ENCODE results near the gene MGST2. TPM values are rescaled to one million over a fixed set of nuclear protein-coding genes. Genes with fewer than 3 reads are reported as not detected.
A peak's percentile ranks its signal among the peaks of the same experiment; 100 is the strongest.

Gene MGST2
- total and polyA plus RNA-seq, 2 donors from 2014 or later = 62.8 to 168 TPM

DNA sequence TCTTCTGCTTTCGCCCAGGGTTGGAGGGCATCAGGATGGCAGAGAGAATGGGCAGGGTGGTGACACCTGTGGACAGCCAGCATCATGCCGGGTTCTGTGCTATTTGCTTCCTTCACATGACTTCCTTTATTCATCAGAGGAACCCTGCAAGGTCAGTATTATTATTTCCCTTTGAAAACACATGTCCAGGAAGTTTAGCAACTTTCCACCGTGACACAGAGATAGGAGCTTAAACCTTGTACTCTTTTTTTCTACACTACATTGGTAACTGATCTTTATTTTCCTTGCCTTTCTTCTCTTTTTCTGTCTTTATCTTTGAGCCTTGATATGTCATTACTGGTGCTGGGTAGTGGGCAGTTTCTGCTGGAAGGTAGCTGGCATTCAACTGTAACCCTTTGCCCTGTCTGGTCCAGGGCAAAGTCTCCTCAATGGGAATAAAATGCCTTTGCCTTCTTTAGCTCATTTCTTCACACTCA lies 5.0 kb upstream of the MGST2 start:
- Histone ChIP-seq H3K4me1 (ENCODE audit: control insufficient read depth in 2 of 3, insufficient read depth in 2 of 3, low read depth in 1 of 3, low read length in 3 of 3) (peaks cover 0 to 7% (median 4%) of the 10 kb centered on the region in 3 donors), H3K27ac (ENCODE audit: low read depth in 2 of 2, low read length in 2 of 2) (peak overlapping the region; percentile 37 to 65), H3K9me3 (ENCODE audit: control insufficient read depth in 2 of 3, insufficient read depth in 1 of 3, low read length in 3 of 3) (no peaks in the 10 kb centered on the region), H3K4me3 (ENCODE audit: low read length in 3 of 3) (no peak overlapping the region), H3K27me3 (ENCODE audit: control insufficient read depth, insufficient read depth, low read length) (no peaks in the 10 kb centered on the region), H3K9ac (ENCODE audit: low read length in 3 of 3) (no peak overlapping the region), H3K36me3 (ENCODE audit: control insufficient read depth in 2 of 3, insufficient read depth in 3 of 3, low read length in 3 of 3) (no peaks in the 10 kb centered on the region)
- FAIRE-seq (no peak), DNase-seq (peak in 1 of 5 donors; percentile 22)
- intact Hi-C loops (cut with DNase I) = no loop called here
- TF ChIP-seq, protein P1, sequence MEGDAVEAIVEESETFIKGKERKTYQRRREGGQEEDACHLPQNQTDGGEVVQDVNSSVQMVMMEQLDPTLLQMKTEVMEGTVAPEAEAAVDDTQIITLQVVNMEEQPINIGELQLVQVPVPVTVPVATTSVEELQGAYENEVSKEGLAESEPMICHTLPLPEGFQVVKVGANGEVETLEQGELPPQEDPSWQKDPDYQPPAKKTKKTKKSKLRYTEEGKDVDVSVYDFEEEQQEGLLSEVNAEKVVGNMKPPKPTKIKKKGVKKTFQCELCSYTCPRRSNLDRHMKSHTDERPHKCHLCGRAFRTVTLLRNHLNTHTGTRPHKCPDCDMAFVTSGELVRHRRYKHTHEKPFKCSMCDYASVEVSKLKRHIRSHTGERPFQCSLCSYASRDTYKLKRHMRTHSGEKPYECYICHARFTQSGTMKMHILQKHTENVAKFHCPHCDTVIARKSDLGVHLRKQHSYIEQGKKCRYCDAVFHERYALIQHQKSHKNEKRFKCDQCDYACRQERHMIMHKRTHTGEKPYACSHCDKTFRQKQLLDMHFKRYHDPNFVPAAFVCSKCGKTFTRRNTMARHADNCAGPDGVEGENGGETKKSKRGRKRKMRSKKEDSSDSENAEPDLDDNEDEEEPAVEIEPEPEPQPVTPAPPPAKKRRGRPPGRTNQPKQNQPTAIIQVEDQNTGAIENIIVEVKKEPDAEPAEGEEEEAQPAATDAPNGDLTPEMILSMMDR (IDR thresholded peaks at IDR 0.05; ENCODE audit: borderline replicate concordance, extremely low read depth, insufficient read depth) = no peak

DNA sequence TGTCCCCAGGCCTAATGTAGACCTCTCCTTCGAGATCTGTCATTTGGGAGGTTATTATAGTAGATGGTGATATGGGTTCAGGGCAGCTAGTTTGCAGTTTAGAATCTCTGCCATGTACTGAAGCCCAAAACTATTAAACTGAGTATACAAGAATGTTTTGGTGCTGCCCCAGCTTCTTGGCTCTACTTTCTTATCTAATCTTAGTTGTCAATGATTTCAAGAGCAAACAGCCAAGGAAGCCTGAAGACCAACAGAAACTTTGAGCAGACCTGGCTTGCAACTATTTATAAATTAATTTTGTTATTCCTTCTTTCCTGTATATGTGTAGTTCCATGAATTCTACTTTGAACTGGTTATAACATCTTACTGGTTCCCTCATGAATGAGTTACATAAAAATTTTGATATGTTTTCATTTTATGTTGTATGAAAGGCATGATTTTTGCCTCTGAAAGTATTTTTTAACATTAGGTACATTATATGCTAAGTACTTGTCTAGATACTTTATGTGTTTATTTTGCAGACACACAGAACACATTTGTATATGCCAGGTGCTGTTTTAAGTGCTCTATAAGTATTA lies 2.0 kb upstream of the MGST2 start:
- H3K4me3 ChIP-seq (ENCODE audit: low read length in 3 of 3) = no peak overlapping the region
- TF ChIP-seq, protein P1 (IDR thresholded peaks at IDR 0.05; ENCODE audit: borderline replicate concordance, extremely low read depth, insufficient read depth) = no peak
- H3K9ac ChIP-seq (ENCODE audit: low read length in 3 of 3) = no peak overlapping the region
- no peak for FAIRE-seq
- H3K36me3 ChIP-seq (ENCODE audit: control insufficient read depth in 2 of 3, insufficient read depth in 3 of 3, low read length in 3 of 3) = no peaks in the 10 kb centered on the region
- peaks cover 7 to 20% (median 17%) of the 10 kb centered on the region in 3 donors for H3K4me1 ChIP-seq (ENCODE audit: control insufficient read depth in 2 of 3, insufficient read depth in 2 of 3, low read depth in 1 of 3, low read length in 3 of 3)
- intact Hi-C loops (cut with DNase I) = no loop called here
- H3K27ac ChIP-seq (ENCODE audit: low read depth in 2 of 2, low read length in 2 of 2) = no peak overlapping the region
- no peak for DNase-seq
- H3K27me3 ChIP-seq (ENCODE audit: control insufficient read depth, insufficient read depth, low read length) = no peaks in the 10 kb centered on the region
- no peaks in the 10 kb centered on the region for H3K9me3 ChIP-seq (ENCODE audit: control insufficient read depth in 2 of 3, insufficient read depth in 1 of 3, low read length in 3 of 3)

DNA sequence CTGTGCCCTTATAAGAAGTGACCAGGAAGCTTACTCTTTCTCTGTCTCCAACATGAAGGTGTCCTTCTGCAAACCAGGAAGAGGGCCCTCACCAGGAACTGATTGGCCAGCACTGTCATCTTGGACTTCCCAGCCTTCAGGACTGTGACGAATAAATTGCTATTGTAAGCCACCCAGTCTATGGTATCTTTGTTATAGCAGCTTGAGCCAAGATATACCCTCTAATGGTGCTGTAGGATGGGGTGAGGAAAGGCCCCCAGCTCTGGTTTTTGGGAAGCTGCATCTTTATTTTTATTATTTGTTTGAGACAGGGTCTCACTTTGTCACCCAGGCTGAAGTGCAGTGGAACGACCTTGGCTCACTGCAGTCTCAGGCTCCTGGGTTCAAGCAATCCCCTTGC lies 1.2 kb upstream of the MGST2 start:
- Histone ChIP-seq H3K4me1 (ENCODE audit: control insufficient read depth in 2 of 3, insufficient read depth in 2 of 3, low read depth in 1 of 3, low read length in 3 of 3) (peaks cover 7 to 27% (median 20%) of the 10 kb centered on the region in 3 donors), H3K27ac (ENCODE audit: low read depth in 2 of 2, low read length in 2 of 2) (no peak overlapping the region), H3K36me3 (ENCODE audit: control insufficient read depth in 2 of 3, insufficient read depth in 3 of 3, low read length in 3 of 3) (no peaks in the 10 kb centered on the region), H3K9ac (ENCODE audit: low read length in 3 of 3) (no peak overlapping the region), H3K4me3 (ENCODE audit: low read length in 3 of 3) (no peak overlapping the region), H3K27me3 (ENCODE audit: control insufficient read depth, insufficient read depth, low read length) (no peaks in the 10 kb centered on the region), H3K9me3 (ENCODE audit: control insufficient read depth in 2 of 3, insufficient read depth in 1 of 3, low read length in 3 of 3) (no peaks in the 10 kb centered on the region)
- TF ChIP-seq, protein P1 (IDR thresholded peaks at IDR 0.05; ENCODE audit: borderline replicate concordance, extremely low read depth, insufficient read depth) = no peak
- DNase-seq = no peak
- FAIRE-seq = no peak
- intact Hi-C loops (cut with DNase I) = no loop called here
